HepG2 (cell line): Measurements from ENCODE around the gene FHIP1B. TPM values are rescaled to one million over a fixed set of nuclear protein-coding genes. Genes with fewer than 3 reads are reported as not detected.

Experiments
- ATAC-seq: fragments of 200-7000 bp; cut with Tn5 transposase; 3 replicates; pipeline ENCODE4 v1.9.1; 2020; ENCODE audit warnings: mild to moderate bottlenecking, moderate library complexity
- BruUV-seq: library from RNA; stranded (reverse); fragments of 400-500 nt; replicated peaks from 2 replicates; lab custom pipeline; 2021; lab: Mats Ljungman, UMichigan
- CTCF ChIA-PET: fragments of 300-600 bp; formaldehyde crosslinking; extraction: SDS; loops from one replicate; lab custom pipeline; 2021; ENCODE audit warnings: low total read pairs, inconsistent platforms, low intra/inter-chr PET ratio; lab: Yijun Ruan, JAX
- POLR2A ChIA-PET: fragments of 350-600 bp; sonication (Branson Sonifier 250); formaldehyde crosslinking; loops from one replicate; lab custom pipeline; 2020; ENCODE audit warnings: antibody characterized with exemption, inconsistent platforms; lab: Yijun Ruan, JAX
- DNase-seq: peaks from one replicate; pipeline ENCODE4 v3.0.0-alpha.2; 2015; ENCODE audit warnings: low spot score
- FAIRE-seq: peaks from 3 replicates; lab custom pipeline; 2011; peaks lifted over from hg19 to GRCh38; lab: Jason Lieb, UNC
- H2AFZ ChIP-seq: one replicate; pipeline ENCODE4 v1.6.1; 2011; ENCODE audit warnings: low read length, inconsistent platforms
- H3K27ac ChIP-seq: fragments of 300-600 bp; 3 replicates; pipeline ENCODE4 v1.8.0; 2011; ENCODE audit warnings: mixed run types, mild to moderate bottlenecking, mixed read lengths, low read length, inconsistent platforms; ENCODE audit not compliant: insufficient read depth; ENCODE audit errors: extremely low read length
- H3K27me3 ChIP-seq, 2 experiments: fragments of 200-600 bp in 1 of 2; 2 replicates in 1 of 2; 3 replicates in 1 of 2; pipeline versions ENCODE4 v1.6.0 to v1.8.0; 2011; ENCODE audit warnings: low read length in 2 of 2, mild to moderate bottlenecking in 2 of 2, moderate library complexity in 2 of 2, inconsistent platforms in 1 of 2; ENCODE audit not compliant: insufficient read depth in 2 of 2, control insufficient read depth in 1 of 2
- H3K36me3 ChIP-seq, 2 experiments: fragments of 200-600 bp in 1 of 2; replicated peaks in 1 of 2; 2 replicates in 1 of 2; 3 replicates in 1 of 2; pipeline versions ENCODE4 v1.5.1 to v1.8.0; 2011; ENCODE audit warnings: low read length in 2 of 2, inconsistent platforms in 1 of 2; ENCODE audit not compliant: insufficient read depth in 2 of 2, control insufficient read depth in 1 of 2
- H3K4me1 ChIP-seq: 2 replicates; pipeline ENCODE4 v1.5.1; 2012; ENCODE audit warnings: low read length, inconsistent platforms; ENCODE audit not compliant: insufficient read depth
- H3K4me2 ChIP-seq: 2 replicates; pipeline ENCODE4 v1.6.0; 2011; ENCODE audit warnings: low read depth, low read length, inconsistent platforms
- H3K4me3 ChIP-seq, 3 experiments: fragments of 200-600 bp in 1 of 3; sonication (generic), shearing (Covaris generic) in 1 of 3; replicated peaks in 1 of 3; 2 replicates each; pipeline ENCODE4 v1.5.1; 2011 to 2016; ENCODE audit warnings: low read length in 3 of 3, inconsistent platforms in 2 of 3, low read depth in 2 of 3, mild to moderate bottlenecking in 2 of 3, control low read depth in 1 of 3, mixed read lengths in 1 of 3; ENCODE audit not compliant: insufficient read depth in 1 of 3
- H3K79me2 ChIP-seq: one replicate; pipeline ENCODE4 v1.6.1; 2011; ENCODE audit warnings: low read length, inconsistent platforms; ENCODE audit not compliant: insufficient read depth
- H3K9ac ChIP-seq: 2 replicates; pipeline ENCODE4 v1.6.0; 2011; ENCODE audit warnings: mild to moderate bottlenecking, low read depth, low read length, inconsistent platforms; ENCODE audit not compliant: insufficient read depth
- H3K9me3 ChIP-seq: 2 replicates; pipeline ENCODE4 v1.5.1; 2012; ENCODE audit warnings: mild to moderate bottlenecking, low read length
- H4K20me1 ChIP-seq: 2 replicates; pipeline ENCODE4 v1.6.0; 2011; ENCODE audit warnings: inconsistent platforms, mild to moderate bottlenecking, low read length, moderate library complexity; ENCODE audit not compliant: insufficient read depth
- CBX2 ChIP-seq, 2 experiments: fragments of 200-600 bp in 1 of 2; sonication (generic); formaldehyde crosslinking in 1 of 2; IDR thresholded peaks; 2 replicates each; pipeline versions ENCODE4 v1.7.0 to v1.8.1; 2018 to 2022; ENCODE audit warnings: low read depth in 2 of 2, low read length in 1 of 2, mild to moderate bottlenecking in 1 of 2, missing genetic modification reagents in 1 of 2
- GPN1 ChIP-seq: sonication (generic); formaldehyde crosslinking; IDR thresholded peaks from 2 replicates; pipeline ENCODE4 v1.5.1; 2020; ENCODE audit warnings: missing genetic modification reagents, borderline replicate concordance
- HDAC2 ChIP-seq: sonication (generic); formaldehyde crosslinking; IDR thresholded peaks from 2 replicates; pipeline ENCODE4 v1.4.0; 2020; ENCODE audit warnings: missing genetic modification reagents
- HMGA1 ChIP-seq: sonication (generic); formaldehyde crosslinking; conservative IDR thresholded peaks from 2 replicates; pipeline ENCODE4 v1.4.0; 2020; ENCODE audit warnings: missing genetic modification reagents
- NFKB2 ChIP-seq: sonication (generic); formaldehyde crosslinking; IDR thresholded peaks from 2 replicates; pipeline ENCODE4 v1.4.0; 2020; ENCODE audit warnings: missing genetic modification reagents, borderline replicate concordance
- NR1H2 ChIP-seq: sonication (generic); formaldehyde crosslinking; IDR thresholded peaks from 2 replicates; pipeline ENCODE4 v1.8.1; 2022; ENCODE audit warnings: low read depth, missing genetic modification reagents, borderline replicate concordance
- PRDM10 ChIP-seq: sonication (generic); formaldehyde crosslinking; IDR thresholded peaks from 2 replicates; pipeline ENCODE4 v1.4.0; 2020; ENCODE audit warnings: low read depth, missing genetic modification reagents
- RAD51 ChIP-seq: fragments of 450-650 bp; IDR thresholded peaks from 2 replicates; pipeline ENCODE4 v1.6.1; 2016; ENCODE audit warnings: borderline replicate concordance
- RFX5 ChIP-seq: IDR thresholded peaks from 2 replicates; pipeline ENCODE4 v1.6.1; 2011; ENCODE audit warnings: low read depth, low read length, improper control_type of control experiment
- SETDB1 ChIP-seq: sonication (generic); formaldehyde crosslinking; IDR thresholded peaks from 2 replicates; pipeline ENCODE4 v1.5.1; 2020; ENCODE audit warnings: missing genetic modification reagents, mild to moderate bottlenecking, borderline replicate concordance
- TCF12 ChIP-seq, 2 experiments: fragments of 450-650 bp in 1 of 2; sonication (generic) in 1 of 2; formaldehyde crosslinking in 1 of 2; IDR thresholded peaks; 2 replicates each; pipeline versions ENCODE4 v1.6.1 to v1.8.0; 2017 to 2022; ENCODE audit warnings: antibody characterized with exemption in 1 of 2, mild to moderate bottlenecking in 1 of 2, missing genetic modification reagents in 1 of 2, moderate library complexity in 1 of 2
- TFE3 ChIP-seq: IDR thresholded peaks from 2 replicates; pipeline ENCODE4 v1.6.1; 2016
- ZNF260 ChIP-seq: sonication (generic); formaldehyde crosslinking; IDR thresholded peaks from 2 replicates; pipeline ENCODE4 v1.4.0; 2020; ENCODE audit warnings: missing genetic modification reagents, low read depth, mild to moderate bottlenecking, borderline replicate concordance
- ZNF317 ChIP-seq: sonication (generic); formaldehyde crosslinking; IDR thresholded peaks from 2 replicates; pipeline ENCODE4 v1.5.0; 2020; ENCODE audit warnings: mild to moderate bottlenecking, missing genetic modification reagents
- ZNF749 ChIP-seq: sonication (generic); formaldehyde crosslinking; IDR thresholded peaks from 2 replicates; pipeline ENCODE4 v1.8.0; 2022; ENCODE audit warnings: mild to moderate bottlenecking, missing genetic modification reagents, moderate library complexity, borderline replicate concordance
- ZNF784 ChIP-seq: sonication (generic); formaldehyde crosslinking; IDR thresholded peaks from 2 replicates; pipeline ENCODE4 v1.5.1; 2020; ENCODE audit warnings: missing genetic modification reagents, mild to moderate bottlenecking, borderline replicate concordance
- WGBS: methylation state at CpG from one replicate; pipeline ENCODE4 v1.1.6; 2017; ENCODE audit warnings: low lambda C conversion rate; 5-methylcytosine and 5-hydroxymethylcytosine counted together
- in situ Hi-C: cut with HindIII; loops from 2 replicates; pipeline ENCODE4 v1.10.0; 2017; ENCODE audit warnings: low pct_unique_long_range_greater_than_20kb; ENCODE audit not compliant: extremely low pct_ligation_motif_present
- intact Hi-C: fragments of 100-400 bp; cut with micrococcal nuclease; formaldehyde crosslinking; loops from one replicate; pipeline ENCODE4 v1.10.0; 2022; ENCODE audit not compliant: unreplicated experiment
- polyA plus RNA-seq, 8 experiments: library from polyadenylated mRNA; depleted of rRNA in 3 of 8; stranded (reverse) in 7 of 8; unstranded in 1 of 8; fragments of >200 nt; fragmentation: Illumina TruSeq in 4 of 8; extraction: Trizol in 4 of 8; gene quantifications; 2 replicates each; pipeline versions ENCODE4 v1.2.1 to v1.2.3, GENCODE V29; 2011 to 2016; ENCODE audit warnings: low read depth in 4 of 8, missing spikeins in 1 of 8, mixed read lengths in 1 of 8; ENCODE audit not compliant: insufficient read depth in 1 of 8
- total RNA-seq, 5 experiments: library from RNA; depleted of rRNA; stranded (reverse); fragments of >200 nt; fragmentation: Illumina TruSeq; extraction: Trizol; gene quantifications; 2 replicates each; pipeline ENCODE4 v1.2.3, GENCODE V29; 2016; ENCODE audit warnings: low read depth in 1 of 5
- TF ChIP-seq, protein P1 (sequence below): sonication (generic); formaldehyde crosslinking; IDR thresholded peaks from 2 replicates; pipeline ENCODE4 v1.5.0; 2020; ENCODE audit warnings: missing genetic modification reagents, mild to moderate bottlenecking, borderline replicate concordance

Gene FHIP1B
- total and polyA plus RNA-seq, 2 of the 13 experiments (the other 11 are each of a cell fraction or from before 2014, with no cell fraction given), result 14.1 to 18.6 TPM

DNA sequence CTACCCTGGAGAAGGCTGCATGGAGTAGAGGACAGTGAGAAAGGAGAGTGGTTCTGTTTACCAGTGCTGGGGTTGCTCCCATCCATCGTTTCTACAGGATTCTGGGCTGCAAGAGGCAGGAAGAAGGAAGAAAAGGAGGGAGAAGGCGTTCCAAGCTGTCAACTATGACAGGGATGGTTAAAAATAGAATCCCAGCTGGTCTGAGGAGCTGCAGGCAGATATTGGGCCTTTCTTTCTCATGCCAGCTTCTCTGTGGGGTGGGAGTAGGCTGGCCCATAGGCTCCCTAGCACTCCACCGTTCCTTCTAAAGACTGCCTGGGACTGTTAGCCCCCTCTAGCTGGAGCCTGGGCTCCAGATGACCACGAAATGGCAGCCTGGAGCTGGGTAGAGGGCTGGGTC lies 38.8 kb upstream of the FHIP1B start:
- Histone ChIP-seq H3K4me1 (no peaks in the 10 kb centered on the region), H3K79me2 (no peaks in the 10 kb centered on the region), H3K4me3 (no peak overlapping the region), H3K9ac (no peak overlapping the region), H3K4me2 (no peak overlapping the region), H3K27me3 (no peaks in the 10 kb centered on the region; a peak in 3 of 5 replicates), H4K20me1 (no peaks in the 10 kb centered on the region), H3K36me3 (no peaks in the 10 kb centered on the region), H3K27ac (no peak overlapping the region), H3K9me3 (no peaks in the 10 kb centered on the region), H2AFZ (no peak overlapping the region)
- 0% methylated on average over 4 of the region's 4 CpGs for WGBS
- in situ Hi-C loops, result no loop called here
- FAIRE-seq, result no peak
- no peak for DNase-seq
- no peak for ATAC-seq
- intact Hi-C loops, result no loop called here
- ChIA-PET POLR2A (no interaction called here), CTCF (no interaction called here)
- BruUV-seq, result no TSS peak
- TF ChIP-seq RAD51, result no peak
- TF ChIP-seq TFE3 (CRISPR knock-in tag), result no peak
- no peak for TF ChIP-seq ZNF784 (CRISPR knock-in tag)
- TF ChIP-seq PRDM10 (CRISPR knock-in tag), result no peak
- TF ChIP-seq, protein P1, sequence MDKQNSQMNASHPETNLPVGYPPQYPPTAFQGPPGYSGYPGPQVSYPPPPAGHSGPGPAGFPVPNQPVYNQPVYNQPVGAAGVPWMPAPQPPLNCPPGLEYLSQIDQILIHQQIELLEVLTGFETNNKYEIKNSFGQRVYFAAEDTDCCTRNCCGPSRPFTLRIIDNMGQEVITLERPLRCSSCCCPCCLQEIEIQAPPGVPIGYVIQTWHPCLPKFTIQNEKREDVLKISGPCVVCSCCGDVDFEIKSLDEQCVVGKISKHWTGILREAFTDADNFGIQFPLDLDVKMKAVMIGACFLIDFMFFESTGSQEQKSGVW (CRISPR knock-in tag), result no peak
- no peak for TF ChIP-seq CBX2 (IDR thresholded peaks at IDR 0.05; ENCODE audit: low read depth, low read length)
- TF ChIP-seq CBX2 (CRISPR knock-in tag; IDR thresholded peaks at IDR 0.05; ENCODE audit: low read depth), result no peak
- TF ChIP-seq HDAC2 (CRISPR knock-in tag), result no peak
- no peak for TF ChIP-seq RFX5
- no peak for TF ChIP-seq SETDB1 (CRISPR knock-in tag)
- TF ChIP-seq NFKB2, result no peak
- no peak for TF ChIP-seq HMGA1 (CRISPR knock-in tag)
- no peak for TF ChIP-seq TCF12 (IDR thresholded peaks at IDR 0.05)
- TF ChIP-seq TCF12 (CRISPR knock-in tag; IDR thresholded peaks at IDR 0.05), result no peak
- no peak for TF ChIP-seq NR1H2 (CRISPR knock-in tag)
- no peak for TF ChIP-seq GPN1 (CRISPR knock-in tag)
- TF ChIP-seq ZNF749, result no peak
- TF ChIP-seq ZNF317 (CRISPR knock-in tag), result no peak
- no peak for TF ChIP-seq ZNF260
